SK-N-SH (cell line): ENCODE measurements around the gene TUBGCP3. TPM values are rescaled to one million over a fixed set of nuclear protein-coding genes. Genes with fewer than 3 reads are reported as not detected.

ENCODE experiments used
- EZH2phosphoT487 ChIP-seq: fragments of 200-600 bp; sonication (generic); IDR thresholded peaks from 2 replicates; pipeline ENCODE4 v1.6.1; 2017; ENCODE audit warnings: low read depth, mixed run types, mild to moderate bottlenecking, antibody characterized with exemption, moderate library complexity, borderline replicate concordance
- FOXJ3 ChIP-seq: sonication (generic); formaldehyde crosslinking; IDR thresholded peaks from 2 replicates; pipeline ENCODE4 v1.5.1; 2020; ENCODE audit warnings: mild to moderate bottlenecking, missing genetic modification reagents
- FOXM1 ChIP-seq: IDR thresholded peaks from 2 replicates; pipeline ENCODE4 v1.4.0; 2012; ENCODE audit warnings: low read depth, mild to moderate bottlenecking
- GABPA ChIP-seq: IDR thresholded peaks from 2 replicates; pipeline ENCODE4 v1.4.0; 2012; ENCODE audit warnings: low read depth, mild to moderate bottlenecking
- JUND ChIP-seq: IDR thresholded peaks from 2 replicates; pipeline ENCODE4 v1.4.0; 2012
- MEF2A ChIP-seq: IDR thresholded peaks from 2 replicates; pipeline ENCODE4 v1.4.0; 2012; ENCODE audit warnings: low read depth, borderline replicate concordance
- NFIC ChIP-seq: IDR thresholded peaks from 2 replicates; pipeline ENCODE4 v1.4.0; 2012; ENCODE audit warnings: borderline replicate concordance
- NRF1 ChIP-seq: IDR thresholded peaks from 2 replicates; pipeline ENCODE4 v1.6.1; 2012; ENCODE audit warnings: low read depth, mild to moderate bottlenecking, low read length
- POLR2AphosphoS5 ChIP-seq: IDR thresholded peaks from 2 replicates; pipeline ENCODE4 v1.6.1; 2012; ENCODE audit warnings: low read depth, low read length
- RCOR1 ChIP-seq: fragments of 150-350 bp; IDR thresholded peaks from 2 replicates; pipeline ENCODE4 v1.6.1; 2017; ENCODE audit warnings: antibody characterized with exemption, low read length
- RFX5 ChIP-seq: IDR thresholded peaks from 2 replicates; pipeline ENCODE4 v1.6.1; 2012; ENCODE audit warnings: mild to moderate bottlenecking, improper control_type of control experiment, low read length
- SIN3A ChIP-seq: IDR thresholded peaks from 2 replicates; pipeline ENCODE4 v1.6.1; 2012; ENCODE audit warnings: low read depth, mild to moderate bottlenecking, low read length, moderate library complexity, borderline replicate concordance
- SMC3 ChIP-seq: IDR thresholded peaks from 2 replicates; pipeline ENCODE4 v1.6.1; 2012; ENCODE audit warnings: low read depth, low read length, improper control_type of control experiment
- TCF12 ChIP-seq: IDR thresholded peaks from 2 replicates; pipeline ENCODE4 v1.4.0; 2012
- YY1 ChIP-seq: IDR thresholded peaks from 2 replicates; pipeline ENCODE4 v1.4.0; 2012; ENCODE audit warnings: low read depth, mild to moderate bottlenecking
- polyA plus RNA-seq, 3 experiments: library from polyadenylated mRNA; depleted of rRNA; stranded (reverse); fragments of >200 nt; gene quantifications; 2 replicates each; pipeline ENCODE4 v1.2.3, GENCODE V29; 2012
- TF ChIP-seq, protein P1 (sequence below): IDR thresholded peaks from 2 replicates; pipeline ENCODE4 v1.4.0; 2012; ENCODE audit warnings: low read depth, borderline replicate concordance
- TF ChIP-seq, protein P2 (sequence below): IDR thresholded peaks from 2 replicates; pipeline ENCODE4 v1.6.1; 2012; ENCODE audit warnings: mild to moderate bottlenecking, low read depth, low read length, moderate library complexity
- TF ChIP-seq, protein P3 (sequence below): IDR thresholded peaks from 2 replicates; pipeline ENCODE4 v1.4.0; 2012; ENCODE audit warnings: low read depth
- TF ChIP-seq, protein P4 (sequence below): fragments of 150-350 bp; IDR thresholded peaks from 2 replicates; pipeline ENCODE4 v1.6.1; 2016; ENCODE audit warnings: mild to moderate bottlenecking, low read depth, low read length

Gene TUBGCP3
- polyA plus RNA-seq, 1 of the 3 experiments (the other 2 are of a cell fraction), result 16.8 TPM

GRCh38 chr13:112532837-112533745 is 54.9 kb downstream of the TUBGCP3 start (continued):
- TF ChIP-seq, protein P1, sequence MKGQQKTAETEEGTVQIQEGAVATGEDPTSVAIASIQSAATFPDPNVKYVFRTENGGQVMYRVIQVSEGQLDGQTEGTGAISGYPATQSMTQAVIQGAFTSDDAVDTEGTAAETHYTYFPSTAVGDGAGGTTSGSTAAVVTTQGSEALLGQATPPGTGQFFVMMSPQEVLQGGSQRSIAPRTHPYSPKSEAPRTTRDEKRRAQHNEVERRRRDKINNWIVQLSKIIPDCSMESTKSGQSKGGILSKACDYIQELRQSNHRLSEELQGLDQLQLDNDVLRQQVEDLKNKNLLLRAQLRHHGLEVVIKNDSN, result no peak
- TF ChIP-seq GABPA (no peak), NFIC (no peak), FOXM1 (no peak), NRF1 (no peak), YY1 (no peak), JUND (no peak), POLR2AphosphoS5 (no peak), TCF12 (no peak), SMC3 (no peak), EZH2phosphoT487 (no peak), RFX5 (no peak), RCOR1 (peak; percentile 28; the same call in 1 of the 2 replicates), SIN3A (no peak), MEF2A (no peak), FOXJ3 (CRISPR knock-in tag) (no peak; the same call in 1 of the 2 replicates)
- TF ChIP-seq, protein P2, sequence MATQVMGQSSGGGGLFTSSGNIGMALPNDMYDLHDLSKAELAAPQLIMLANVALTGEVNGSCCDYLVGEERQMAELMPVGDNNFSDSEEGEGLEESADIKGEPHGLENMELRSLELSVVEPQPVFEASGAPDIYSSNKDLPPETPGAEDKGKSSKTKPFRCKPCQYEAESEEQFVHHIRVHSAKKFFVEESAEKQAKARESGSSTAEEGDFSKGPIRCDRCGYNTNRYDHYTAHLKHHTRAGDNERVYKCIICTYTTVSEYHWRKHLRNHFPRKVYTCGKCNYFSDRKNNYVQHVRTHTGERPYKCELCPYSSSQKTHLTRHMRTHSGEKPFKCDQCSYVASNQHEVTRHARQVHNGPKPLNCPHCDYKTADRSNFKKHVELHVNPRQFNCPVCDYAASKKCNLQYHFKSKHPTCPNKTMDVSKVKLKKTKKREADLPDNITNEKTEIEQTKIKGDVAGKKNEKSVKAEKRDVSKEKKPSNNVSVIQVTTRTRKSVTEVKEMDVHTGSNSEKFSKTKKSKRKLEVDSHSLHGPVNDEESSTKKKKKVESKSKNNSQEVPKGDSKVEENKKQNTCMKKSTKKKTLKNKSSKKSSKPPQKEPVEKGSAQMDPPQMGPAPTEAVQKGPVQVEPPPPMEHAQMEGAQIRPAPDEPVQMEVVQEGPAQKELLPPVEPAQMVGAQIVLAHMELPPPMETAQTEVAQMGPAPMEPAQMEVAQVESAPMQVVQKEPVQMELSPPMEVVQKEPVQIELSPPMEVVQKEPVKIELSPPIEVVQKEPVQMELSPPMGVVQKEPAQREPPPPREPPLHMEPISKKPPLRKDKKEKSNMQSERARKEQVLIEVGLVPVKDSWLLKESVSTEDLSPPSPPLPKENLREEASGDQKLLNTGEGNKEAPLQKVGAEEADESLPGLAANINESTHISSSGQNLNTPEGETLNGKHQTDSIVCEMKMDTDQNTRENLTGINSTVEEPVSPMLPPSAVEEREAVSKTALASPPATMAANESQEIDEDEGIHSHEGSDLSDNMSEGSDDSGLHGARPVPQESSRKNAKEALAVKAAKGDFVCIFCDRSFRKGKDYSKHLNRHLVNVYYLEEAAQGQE, result no peak
- TF ChIP-seq, protein P3, sequence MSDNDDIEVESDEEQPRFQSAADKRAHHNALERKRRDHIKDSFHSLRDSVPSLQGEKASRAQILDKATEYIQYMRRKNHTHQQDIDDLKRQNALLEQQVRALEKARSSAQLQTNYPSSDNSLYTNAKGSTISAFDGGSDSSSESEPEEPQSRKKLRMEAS, result no peak
- TF ChIP-seq, protein P4, sequence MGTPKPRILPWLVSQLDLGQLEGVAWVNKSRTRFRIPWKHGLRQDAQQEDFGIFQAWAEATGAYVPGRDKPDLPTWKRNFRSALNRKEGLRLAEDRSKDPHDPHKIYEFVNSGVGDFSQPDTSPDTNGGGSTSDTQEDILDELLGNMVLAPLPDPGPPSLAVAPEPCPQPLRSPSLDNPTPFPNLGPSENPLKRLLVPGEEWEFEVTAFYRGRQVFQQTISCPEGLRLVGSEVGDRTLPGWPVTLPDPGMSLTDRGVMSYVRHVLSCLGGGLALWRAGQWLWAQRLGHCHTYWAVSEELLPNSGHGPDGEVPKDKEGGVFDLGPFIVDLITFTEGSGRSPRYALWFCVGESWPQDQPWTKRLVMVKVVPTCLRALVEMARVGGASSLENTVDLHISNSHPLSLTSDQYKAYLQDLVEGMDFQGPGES, result no peak
